ENCODE measurements around the gene FHIT.

DNA sequence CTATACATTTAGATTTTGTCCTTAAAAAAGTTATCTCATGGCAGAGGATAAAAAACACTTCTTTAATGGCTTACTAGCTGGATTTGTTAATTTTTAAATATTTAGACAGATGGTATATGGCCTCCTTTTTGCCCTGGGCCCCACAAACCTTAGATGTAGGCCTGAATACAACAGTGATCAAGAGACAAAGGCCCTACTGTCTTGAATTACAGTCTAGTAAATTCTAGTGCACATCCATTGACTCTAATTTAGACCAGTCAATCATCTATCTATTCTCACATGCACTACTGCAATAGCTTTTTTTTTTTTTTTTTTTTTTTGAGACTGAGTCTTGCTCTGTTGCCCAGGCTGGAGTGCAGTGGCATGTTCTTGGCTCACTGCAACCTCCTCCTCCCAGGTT is 452.8 kb downstream of the FHIT start:
- TF ChIP-seq POLR2AphosphoS5 (IDR thresholded peaks at IDR 0.05; ENCODE audit: low read depth, low read length) (no peak), SIN3A (IDR thresholded peaks at IDR 0.05; ENCODE audit: borderline replicate concordance, insufficient read depth, low read length) (no peak), TAF1 (IDR thresholded peaks at IDR 0.05; ENCODE audit: borderline replicate concordance, insufficient read depth, low read length) (no peak)
- TF ChIP-seq, protein P1, sequence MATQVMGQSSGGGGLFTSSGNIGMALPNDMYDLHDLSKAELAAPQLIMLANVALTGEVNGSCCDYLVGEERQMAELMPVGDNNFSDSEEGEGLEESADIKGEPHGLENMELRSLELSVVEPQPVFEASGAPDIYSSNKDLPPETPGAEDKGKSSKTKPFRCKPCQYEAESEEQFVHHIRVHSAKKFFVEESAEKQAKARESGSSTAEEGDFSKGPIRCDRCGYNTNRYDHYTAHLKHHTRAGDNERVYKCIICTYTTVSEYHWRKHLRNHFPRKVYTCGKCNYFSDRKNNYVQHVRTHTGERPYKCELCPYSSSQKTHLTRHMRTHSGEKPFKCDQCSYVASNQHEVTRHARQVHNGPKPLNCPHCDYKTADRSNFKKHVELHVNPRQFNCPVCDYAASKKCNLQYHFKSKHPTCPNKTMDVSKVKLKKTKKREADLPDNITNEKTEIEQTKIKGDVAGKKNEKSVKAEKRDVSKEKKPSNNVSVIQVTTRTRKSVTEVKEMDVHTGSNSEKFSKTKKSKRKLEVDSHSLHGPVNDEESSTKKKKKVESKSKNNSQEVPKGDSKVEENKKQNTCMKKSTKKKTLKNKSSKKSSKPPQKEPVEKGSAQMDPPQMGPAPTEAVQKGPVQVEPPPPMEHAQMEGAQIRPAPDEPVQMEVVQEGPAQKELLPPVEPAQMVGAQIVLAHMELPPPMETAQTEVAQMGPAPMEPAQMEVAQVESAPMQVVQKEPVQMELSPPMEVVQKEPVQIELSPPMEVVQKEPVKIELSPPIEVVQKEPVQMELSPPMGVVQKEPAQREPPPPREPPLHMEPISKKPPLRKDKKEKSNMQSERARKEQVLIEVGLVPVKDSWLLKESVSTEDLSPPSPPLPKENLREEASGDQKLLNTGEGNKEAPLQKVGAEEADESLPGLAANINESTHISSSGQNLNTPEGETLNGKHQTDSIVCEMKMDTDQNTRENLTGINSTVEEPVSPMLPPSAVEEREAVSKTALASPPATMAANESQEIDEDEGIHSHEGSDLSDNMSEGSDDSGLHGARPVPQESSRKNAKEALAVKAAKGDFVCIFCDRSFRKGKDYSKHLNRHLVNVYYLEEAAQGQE (IDR thresholded peaks at IDR 0.05; ENCODE audit: insufficient read depth in 1 of 2, low read depth in 2 of 2, low read length in 2 of 2) = no peak
